SU-DHL-6 (cell line): ENCODE results near the gene TERB2.
"Not testable (repeated sequence)": the region's sequence is repeated elsewhere in the genome, so short reads cannot be mapped to it uniquely, and the experiment has no call there.

Source experiments
- EZH2phosphoT487 ChIP-seq: fragments of 200-600 bp; sonication (generic), shearing (Covaris generic); conservative IDR thresholded peaks from 2 replicates; pipeline ENCODE4 v1.6.1; 2018; ENCODE audit warnings: mild to moderate bottlenecking, antibody characterized with exemption, low read length, moderate library complexity, mixed read lengths
- TF ChIP-seq, protein P1 (sequence below): fragments of 200-600 bp; sonication (generic); IDR thresholded peaks from one replicate; pipeline ENCODE4 v1.5.1; 2017; ENCODE audit warnings: antibody characterized with exemption, mild to moderate bottlenecking, low read length, moderate library complexity; ENCODE audit not compliant: insufficient read depth, poor library complexity, severe bottlenecking

DNA sequence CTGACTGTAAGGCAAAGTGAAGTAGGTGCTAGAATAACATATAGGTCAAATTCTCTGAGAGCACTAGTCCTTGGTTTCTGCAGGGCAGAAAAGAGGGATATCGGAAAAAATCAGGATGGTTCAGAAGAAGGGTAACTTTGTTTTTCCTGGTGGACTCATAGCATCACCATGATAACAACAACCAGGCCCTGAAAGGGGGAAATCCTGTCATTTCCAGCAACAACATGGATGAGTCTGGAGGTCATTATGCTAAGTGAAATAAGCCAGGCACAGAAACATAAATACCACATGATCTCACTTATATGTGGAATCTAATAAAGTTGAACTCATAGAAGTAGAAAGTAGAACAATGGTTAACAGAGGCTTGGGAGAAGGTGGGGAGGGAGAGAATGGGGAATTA, 27.7 kb downstream of the TERB2 start:
- TF ChIP-seq, protein P1, sequence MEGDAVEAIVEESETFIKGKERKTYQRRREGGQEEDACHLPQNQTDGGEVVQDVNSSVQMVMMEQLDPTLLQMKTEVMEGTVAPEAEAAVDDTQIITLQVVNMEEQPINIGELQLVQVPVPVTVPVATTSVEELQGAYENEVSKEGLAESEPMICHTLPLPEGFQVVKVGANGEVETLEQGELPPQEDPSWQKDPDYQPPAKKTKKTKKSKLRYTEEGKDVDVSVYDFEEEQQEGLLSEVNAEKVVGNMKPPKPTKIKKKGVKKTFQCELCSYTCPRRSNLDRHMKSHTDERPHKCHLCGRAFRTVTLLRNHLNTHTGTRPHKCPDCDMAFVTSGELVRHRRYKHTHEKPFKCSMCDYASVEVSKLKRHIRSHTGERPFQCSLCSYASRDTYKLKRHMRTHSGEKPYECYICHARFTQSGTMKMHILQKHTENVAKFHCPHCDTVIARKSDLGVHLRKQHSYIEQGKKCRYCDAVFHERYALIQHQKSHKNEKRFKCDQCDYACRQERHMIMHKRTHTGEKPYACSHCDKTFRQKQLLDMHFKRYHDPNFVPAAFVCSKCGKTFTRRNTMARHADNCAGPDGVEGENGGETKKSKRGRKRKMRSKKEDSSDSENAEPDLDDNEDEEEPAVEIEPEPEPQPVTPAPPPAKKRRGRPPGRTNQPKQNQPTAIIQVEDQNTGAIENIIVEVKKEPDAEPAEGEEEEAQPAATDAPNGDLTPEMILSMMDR = not testable (repeated sequence)
- TF ChIP-seq EZH2phosphoT487 = not testable (repeated sequence)
